Brain microvascular endothelial cell (primary cell): ENCODE results near the gene FAM162A.

Experiments used
- DNase-seq: peaks from one replicate; pipeline ENCODE4 v3.0.0-alpha.2; 2020
- H3K27ac ChIP-seq: fragments of 250-450 bp; sonication (Bioruptor Pico); 2 replicates; pipeline ENCODE4 v1.5.1; 2020; ENCODE audit warnings: mild to moderate bottlenecking, moderate library complexity
- H3K27me3 ChIP-seq: fragments of 250-450 bp; sonication (Bioruptor Pico); replicated peaks from 2 replicates; pipeline ENCODE4 v1.5.1; 2020; ENCODE audit warnings: mild to moderate bottlenecking
- H3K36me3 ChIP-seq: fragments of 250-450 bp; sonication (Bioruptor Pico); replicated peaks from 2 replicates; pipeline ENCODE4 v1.5.1; 2020; ENCODE audit warnings: mild to moderate bottlenecking
- H3K4me3 ChIP-seq: 2 replicates; pipeline ENCODE4 v1.5.1; 2011; ENCODE audit warnings: low read depth, mild to moderate bottlenecking, control low read depth, low read length, moderate library complexity
- in situ Hi-C: cut with HindIII; loops from 2 replicates; pipeline ENCODE4 v1.10.0; 2017; ENCODE audit warnings: low sequenced_read_pairs, low pct_ligation_motif_present
- TF ChIP-seq, protein P1 (sequence below): IDR thresholded peaks from 2 replicates; pipeline ENCODE4 v1.5.1; 2011; ENCODE audit warnings: low read depth, mild to moderate bottlenecking, moderate library complexity, low read length, control low read depth, inconsistent platforms; ENCODE audit errors: missing control alignments

Gene FAM162A

DNA sequence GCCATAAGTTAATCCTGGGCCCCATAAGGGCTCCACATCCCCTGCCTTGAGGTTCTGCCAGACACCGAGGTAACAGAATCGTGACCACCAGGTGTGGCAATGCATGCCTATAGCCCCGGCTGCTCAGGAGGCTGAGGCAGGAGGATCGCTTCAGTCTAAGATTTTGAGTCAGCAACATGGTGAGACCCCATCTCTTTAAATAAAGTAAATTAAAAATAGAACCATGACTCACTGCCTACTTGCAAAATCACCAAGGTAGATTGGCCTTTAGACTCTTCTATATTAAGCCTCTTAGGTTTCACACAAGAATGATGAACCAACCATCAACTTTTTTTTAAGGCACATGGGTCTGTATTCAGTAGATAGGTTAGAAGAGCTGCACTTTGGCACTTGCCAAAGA lies 22.2 kb downstream of the FAM162A start:
- TF ChIP-seq, protein P1, sequence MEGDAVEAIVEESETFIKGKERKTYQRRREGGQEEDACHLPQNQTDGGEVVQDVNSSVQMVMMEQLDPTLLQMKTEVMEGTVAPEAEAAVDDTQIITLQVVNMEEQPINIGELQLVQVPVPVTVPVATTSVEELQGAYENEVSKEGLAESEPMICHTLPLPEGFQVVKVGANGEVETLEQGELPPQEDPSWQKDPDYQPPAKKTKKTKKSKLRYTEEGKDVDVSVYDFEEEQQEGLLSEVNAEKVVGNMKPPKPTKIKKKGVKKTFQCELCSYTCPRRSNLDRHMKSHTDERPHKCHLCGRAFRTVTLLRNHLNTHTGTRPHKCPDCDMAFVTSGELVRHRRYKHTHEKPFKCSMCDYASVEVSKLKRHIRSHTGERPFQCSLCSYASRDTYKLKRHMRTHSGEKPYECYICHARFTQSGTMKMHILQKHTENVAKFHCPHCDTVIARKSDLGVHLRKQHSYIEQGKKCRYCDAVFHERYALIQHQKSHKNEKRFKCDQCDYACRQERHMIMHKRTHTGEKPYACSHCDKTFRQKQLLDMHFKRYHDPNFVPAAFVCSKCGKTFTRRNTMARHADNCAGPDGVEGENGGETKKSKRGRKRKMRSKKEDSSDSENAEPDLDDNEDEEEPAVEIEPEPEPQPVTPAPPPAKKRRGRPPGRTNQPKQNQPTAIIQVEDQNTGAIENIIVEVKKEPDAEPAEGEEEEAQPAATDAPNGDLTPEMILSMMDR: no peak
- H3K36me3 ChIP-seq: no peaks in the 10 kb centered on the region
- H3K27ac ChIP-seq: no peak overlapping the region
- DNase-seq: no peak
- H3K4me3 ChIP-seq: no peak overlapping the region
- in situ Hi-C loops: no loop called here
- H3K27me3 ChIP-seq: no peaks in the 10 kb centered on the region

DNA sequence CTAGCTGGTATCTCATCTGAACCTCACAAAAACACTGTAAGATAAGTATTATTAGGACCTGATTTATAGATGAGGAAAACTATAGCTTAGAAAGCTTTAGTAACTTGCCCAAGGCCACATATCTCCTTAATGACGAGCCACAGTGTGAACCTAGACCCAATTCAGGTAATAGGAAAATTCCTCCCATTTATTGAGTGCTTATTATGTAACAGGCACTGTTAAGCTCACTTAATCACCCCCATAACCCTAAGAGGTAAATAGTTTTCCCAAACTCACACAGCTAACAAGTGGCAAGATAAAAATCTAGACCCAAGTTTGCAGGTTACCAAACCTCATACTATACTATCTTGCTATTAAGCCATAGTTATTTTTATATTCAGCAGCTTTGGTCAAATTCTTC lies 24.0 kb downstream of the FAM162A start:
- H3K27me3 ChIP-seq: no peaks in the 10 kb centered on the region
- DNase-seq: no peak
- H3K27ac ChIP-seq: no peak overlapping the region
- H3K4me3 ChIP-seq: no peak overlapping the region
- in situ Hi-C loops: no loop called here
- TF ChIP-seq, protein P1: no peak
- no peaks in the 10 kb centered on the region for H3K36me3 ChIP-seq

DNA sequence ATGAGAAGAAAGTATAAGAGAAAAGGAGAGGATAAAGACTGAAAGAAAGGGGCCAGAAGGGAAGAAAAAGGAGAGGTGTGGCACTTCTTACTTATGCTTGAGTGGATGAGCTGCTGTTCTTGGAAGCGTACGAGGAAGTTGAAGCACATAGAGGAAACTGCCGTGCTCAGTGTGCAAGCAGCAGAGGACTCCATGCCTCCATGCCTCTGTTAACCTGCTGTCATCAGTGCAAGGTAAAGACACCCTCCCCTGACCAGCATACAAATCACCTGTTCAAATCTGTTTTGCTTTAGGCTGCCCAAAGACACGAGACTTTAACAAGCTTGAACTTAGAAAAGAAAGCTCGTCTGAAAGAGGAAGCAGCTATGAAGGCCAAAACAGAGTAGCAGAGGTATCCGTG lies 25.5 kb downstream of the FAM162A start:
- TF ChIP-seq, protein P1: no peak
- no peaks in the 10 kb centered on the region for H3K36me3 ChIP-seq
- no peaks in the 10 kb centered on the region for H3K27me3 ChIP-seq
- no peak overlapping the region for H3K27ac ChIP-seq
- DNase-seq: no peak
- H3K4me3 ChIP-seq: no peak overlapping the region
- in situ Hi-C loops: no loop called here

DNA sequence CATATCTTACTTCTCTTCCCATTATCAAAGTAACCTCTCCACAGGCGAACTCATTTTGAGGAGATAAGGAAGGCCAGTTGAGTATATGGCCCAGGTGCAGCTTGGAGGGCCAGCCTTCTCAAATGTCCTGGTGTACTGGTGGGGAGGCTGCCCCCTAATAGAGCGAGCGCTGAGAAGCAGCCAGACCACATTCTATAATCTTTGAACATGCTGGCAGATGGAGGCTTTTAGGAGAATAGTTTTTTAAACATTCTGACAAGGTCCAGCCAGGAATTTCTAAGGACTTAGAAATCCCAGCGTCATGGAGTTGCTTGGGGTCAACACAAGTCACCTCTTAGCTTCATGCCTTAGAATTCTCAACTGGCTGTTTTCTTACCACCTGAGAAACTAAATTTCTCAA lies 26.1 kb downstream of the FAM162A start:
- in situ Hi-C loops: no loop called here
- no peaks in the 10 kb centered on the region for H3K36me3 ChIP-seq
- no peaks in the 10 kb centered on the region for H3K27me3 ChIP-seq
- no peak overlapping the region for H3K4me3 ChIP-seq
- DNase-seq: no peak
- no peak overlapping the region for H3K27ac ChIP-seq
- TF ChIP-seq, protein P1: no peak

DNA sequence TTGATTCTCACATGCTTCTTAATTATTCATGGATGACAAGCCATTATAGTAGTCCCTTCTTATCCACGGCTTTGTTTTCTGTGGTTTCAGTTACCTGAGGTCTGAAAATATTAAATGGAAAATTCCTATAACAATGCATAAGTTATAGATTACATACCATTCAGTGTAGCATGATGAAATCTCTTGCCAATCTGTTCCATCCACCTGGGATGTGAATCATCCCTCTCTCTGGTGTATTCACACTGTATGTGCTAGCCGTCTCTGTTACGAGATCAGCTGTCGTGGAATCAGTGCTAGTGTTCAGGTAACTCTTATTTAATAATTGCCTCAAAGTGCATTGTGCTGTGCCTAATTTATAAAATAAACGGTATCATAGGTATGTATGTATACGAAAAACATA lies 26.7 kb downstream of the FAM162A start:
- Histone ChIP-seq H3K27me3 (no peaks in the 10 kb centered on the region), H3K4me3 (no peak overlapping the region), H3K27ac (no peak overlapping the region), H3K36me3 (no peaks in the 10 kb centered on the region)
- no peak for DNase-seq
- TF ChIP-seq, protein P1: no peak
- in situ Hi-C loops: no loop called here

DNA sequence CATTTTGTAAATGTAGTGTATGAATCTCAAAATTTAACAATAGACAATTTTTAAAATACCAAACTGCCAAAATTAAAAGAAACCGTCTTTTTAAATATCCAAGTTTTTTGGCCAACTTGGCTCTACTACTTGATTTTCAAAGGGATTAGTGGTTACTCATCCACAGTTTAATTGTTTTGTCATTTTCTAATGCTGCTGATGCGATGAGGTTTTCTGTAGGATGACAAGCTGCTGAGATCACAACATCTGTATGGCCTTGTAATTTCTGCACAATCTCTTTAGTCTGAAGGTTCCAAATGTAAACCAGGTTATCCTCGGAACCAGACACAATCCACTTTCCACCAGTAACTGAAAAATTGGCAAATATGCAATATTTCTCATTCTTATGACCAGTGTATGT lies 30.4 kb downstream of the FAM162A start:
- no peak overlapping the region for H3K27ac ChIP-seq
- in situ Hi-C loops: no loop called here
- TF ChIP-seq, protein P1: no peak
- H3K36me3 ChIP-seq: no peaks in the 10 kb centered on the region
- H3K27me3 ChIP-seq: no peaks in the 10 kb centered on the region
- DNase-seq: no peak
- H3K4me3 ChIP-seq: no peak overlapping the region
